GM21423 (cell line): ENCODE measurements around the gene NEIL3.
A peak's percentile ranks its signal among the peaks of the same experiment; 100 is the strongest.
"Not testable (repeated sequence)": the region's sequence is repeated elsewhere in the genome, so short reads cannot be mapped to it uniquely, and the experiment has no call there.

Experiments
- ATAC-seq: cut with Tn5 transposase; IDR thresholded peaks from one replicate; pipeline ENCODE4 v1.9.1; 2021; ENCODE audit warnings: mild to moderate bottlenecking, moderate library complexity; ENCODE audit not compliant: unreplicated experiment

Gene NEIL3

DNA sequence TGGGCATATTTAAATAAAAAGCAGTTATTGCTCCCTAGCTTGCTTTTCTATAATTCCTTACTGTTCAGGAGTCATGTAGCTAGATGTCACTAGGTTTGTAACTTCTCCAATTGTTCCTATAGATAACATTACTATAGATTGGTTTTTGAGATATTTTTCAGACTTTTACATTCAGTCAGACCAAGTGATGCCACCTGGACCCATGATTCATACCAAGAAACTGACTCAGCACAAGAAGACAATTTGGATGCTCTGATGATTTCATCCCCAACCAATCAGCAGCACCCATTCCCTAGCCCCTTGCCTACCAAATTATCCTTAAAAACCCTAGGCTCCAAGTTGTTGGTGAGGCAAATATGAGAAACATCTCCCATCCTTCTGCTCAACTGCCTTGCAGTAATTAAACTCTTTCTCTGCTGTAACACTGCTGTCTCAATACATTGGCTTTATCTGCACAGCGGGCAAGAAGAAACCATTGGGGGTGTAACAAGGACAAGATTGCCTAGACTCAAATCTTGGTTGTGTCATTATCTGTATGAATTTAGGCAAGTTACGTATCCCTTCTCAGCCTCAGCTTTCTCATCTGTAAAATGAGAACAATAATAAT, 11.8 kb upstream of the NEIL3 start:
- no peak for ATAC-seq

DNA sequence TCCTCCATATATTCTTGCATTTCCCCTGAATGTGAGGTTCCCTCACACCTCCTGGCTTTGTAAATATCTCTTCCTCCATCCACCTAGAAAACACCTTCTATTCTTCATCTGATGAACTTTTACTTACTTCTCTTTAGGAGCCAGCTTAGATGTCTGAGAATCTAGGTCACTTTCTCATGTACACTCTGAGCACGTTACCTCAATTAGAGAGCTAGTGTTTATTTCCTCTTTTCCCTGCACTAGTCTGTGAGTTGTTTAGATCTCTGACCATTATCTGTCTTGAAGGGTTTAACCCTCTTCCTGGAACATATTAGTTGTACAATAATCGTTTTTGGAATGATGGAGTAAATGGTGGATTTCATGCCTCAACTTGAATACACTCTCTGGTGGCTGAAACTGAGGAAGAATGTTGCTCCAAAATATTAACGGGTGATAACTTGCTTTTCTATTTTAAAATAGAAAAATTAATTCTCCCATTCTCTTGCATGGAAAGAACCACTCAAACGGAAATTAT, 8.5 kb upstream of the NEIL3 start:
- no peak for ATAC-seq

DNA sequence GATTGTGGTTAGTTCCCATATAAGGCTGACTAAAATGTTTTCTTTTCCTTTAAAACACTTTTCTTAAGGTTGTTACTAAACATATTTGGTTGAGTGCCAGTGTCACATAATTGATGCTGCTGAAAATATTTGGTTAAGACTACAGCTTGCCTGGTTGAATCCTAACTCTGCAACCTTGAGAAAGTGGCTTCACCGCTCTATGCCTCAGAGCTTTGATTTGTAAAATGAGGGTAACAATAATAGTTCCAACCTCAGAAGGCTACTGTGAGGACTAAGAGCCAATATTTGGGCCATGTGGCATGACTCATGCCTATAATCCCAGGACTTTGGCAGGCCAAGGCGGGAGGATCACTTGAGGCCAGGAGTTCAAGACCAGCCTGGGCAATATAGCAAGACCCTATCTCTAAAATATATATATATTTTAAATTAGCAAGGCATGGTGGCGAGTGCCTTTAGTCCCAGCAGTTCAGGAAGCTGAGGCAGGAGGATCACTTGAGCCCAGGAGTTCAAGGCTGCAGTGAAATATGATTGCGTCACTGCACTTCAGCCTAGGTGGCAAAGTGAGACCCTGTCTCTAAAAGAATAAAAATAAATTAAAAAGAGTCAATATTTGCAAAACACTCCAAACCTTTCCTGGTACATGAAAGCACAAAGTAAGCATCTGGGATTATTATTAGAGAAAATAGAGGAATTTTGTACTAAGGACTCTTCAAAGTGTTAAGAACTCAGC, 7.1 kb upstream of the NEIL3 start:
- no peak for ATAC-seq

GRCh38 chr4:177304094-177304493, 5.6 kb upstream of the NEIL3 start:
- ATAC-seq = no peak

DNA sequence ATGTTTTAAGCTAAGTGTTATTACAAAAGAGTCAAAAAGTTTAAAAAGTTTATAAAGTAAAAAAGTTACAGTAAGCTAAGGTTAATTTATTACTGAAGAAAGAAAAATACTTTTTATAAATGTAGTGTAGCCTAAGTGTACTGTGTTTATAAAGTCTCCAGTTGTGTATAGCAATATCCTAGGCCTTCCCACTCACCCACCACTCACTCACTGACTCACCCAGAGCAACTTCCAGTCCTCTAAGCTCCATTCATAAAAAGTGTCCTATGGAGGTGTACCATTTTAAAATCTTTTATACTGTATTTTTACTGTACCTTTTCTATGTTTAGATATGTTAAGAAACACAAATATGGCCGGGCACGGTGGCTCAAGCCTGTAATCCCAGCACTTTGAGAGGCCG, 4.8 kb upstream of the NEIL3 start:
- ATAC-seq = not testable (repeated sequence)

GRCh38 chr4:177308125-177308524, 1.5 kb upstream of the NEIL3 start:
- ATAC-seq = no peak

DNA sequence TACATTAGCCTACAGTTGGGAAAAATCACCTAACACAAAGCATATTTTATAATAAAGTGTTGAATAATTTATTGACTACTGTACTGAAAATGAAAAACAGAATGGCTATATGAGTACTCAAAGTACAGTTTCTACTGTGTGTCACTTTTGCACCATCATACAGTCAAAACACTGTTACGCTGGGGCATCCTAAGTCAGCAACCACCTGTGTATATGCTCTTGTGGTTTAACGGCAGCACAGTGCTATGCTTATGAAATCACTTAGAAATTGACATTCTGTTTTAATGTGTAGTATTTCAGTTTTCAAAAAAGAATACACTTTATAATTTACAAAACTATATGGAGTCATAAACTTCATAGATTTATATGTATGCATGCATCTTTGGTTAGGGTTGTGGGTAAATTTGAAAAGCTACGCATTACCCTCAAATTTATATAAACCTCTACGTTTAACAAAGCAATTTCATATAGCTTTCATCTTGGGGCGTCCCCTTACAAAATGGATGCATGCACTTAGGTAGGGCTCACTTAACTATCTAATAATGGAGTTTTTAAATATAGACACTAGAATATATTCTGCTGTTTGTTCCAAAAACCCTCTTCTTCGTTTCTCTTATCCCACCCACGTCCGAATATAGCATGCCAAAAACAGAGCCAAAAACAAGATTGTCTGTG, 690 bp upstream of the NEIL3 start:
- no peak for ATAC-seq

DNA sequence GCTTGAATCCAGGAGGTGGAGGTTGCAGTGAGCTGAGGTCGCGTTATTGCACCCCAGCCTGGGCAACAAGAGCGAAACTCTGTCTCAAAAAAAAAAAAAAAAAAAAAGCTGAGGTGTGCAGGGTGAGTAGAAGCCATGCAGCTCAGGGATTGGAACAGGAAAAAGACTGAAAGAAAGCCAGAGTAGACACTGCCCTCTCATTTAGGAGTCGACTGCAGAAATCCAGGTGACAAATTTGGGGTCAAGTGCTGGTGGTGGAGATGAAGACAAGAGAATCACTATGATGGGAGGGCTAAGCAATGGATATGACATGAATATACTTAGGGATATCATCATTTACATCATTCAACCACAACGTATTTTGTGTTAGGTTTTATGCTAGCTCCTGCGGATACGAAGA, 1.9 kb downstream of the NEIL3 start:
- no peak for ATAC-seq

GRCh38 chr4:177313263-177313662, 3.6 kb downstream of the NEIL3 start:
- ATAC-seq = no peak

- peak; percentile 52 for ATAC-seq
Measured at GRCh38 chr4:177315767-177316464, 6.2 kb downstream of the NEIL3 start.

GRCh38 chr4:177320721-177321120, 11.0 kb downstream of the NEIL3 start:
- ATAC-seq = no peak

DNA sequence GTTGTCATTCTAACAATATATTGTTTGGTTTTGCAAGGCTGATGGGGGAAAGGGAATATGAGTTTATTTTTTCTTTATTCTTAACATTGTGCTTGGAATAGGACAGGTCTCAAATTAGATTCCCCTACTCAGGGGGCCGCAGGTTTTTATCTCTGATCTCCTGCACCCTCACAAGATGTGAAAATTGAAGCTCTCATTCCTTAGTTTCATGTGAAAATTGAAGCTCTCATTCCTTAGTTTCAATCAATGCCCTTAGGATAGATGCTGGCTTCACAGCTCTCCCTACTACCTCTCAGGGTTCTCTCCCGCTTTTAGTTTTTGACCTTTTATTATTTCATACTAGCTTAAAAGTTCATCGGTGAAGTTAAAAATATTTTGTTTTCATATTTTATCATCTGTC, 12.0 kb downstream of the NEIL3 start:
- ATAC-seq = no peak

DNA sequence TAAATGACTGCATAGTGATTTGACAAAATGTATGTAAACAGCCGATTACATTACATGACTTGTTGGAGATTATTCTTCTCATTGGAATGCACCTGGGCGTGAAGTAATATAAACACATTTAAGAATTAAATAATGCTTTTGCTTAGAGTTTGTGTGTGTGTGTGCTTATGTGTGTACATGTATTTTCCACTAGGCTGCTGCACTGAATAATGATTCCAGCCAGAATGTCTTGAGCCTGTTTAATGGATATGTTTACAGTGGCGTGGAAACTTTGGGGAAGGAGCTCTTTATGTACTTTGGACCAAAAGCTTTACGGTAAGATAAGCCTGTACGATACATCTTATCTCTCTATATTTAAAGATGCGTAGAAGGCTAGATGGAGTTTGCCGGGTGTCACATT, 12.6 kb downstream of the NEIL3 start:
- no peak for ATAC-seq

- no peak for ATAC-seq
Measured at GRCh38 chr4:177322881-177323280, 13.2 kb downstream of the NEIL3 start.

- no peak for ATAC-seq
Measured at GRCh38 chr4:177323416-177323815, 13.7 kb downstream of the NEIL3 start.

DNA sequence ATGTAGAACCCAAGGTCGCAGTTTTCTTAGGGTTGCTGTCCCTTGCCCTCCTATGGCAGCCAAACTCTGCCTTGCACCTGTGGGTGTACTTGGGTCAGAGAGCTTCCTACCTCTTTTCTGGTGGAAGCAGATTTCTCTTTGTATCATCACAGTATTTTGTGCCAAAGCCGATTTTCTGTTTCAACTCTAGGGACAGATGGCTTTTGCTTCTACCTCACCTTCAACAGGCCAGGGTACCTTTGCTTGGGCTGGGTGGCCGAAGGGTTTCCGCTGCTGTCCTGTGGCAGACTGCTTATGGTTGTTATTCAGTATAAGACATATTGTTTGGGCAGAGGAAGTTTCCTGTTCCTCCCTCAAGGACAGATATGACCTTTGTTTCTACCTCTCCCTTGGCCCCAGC, 22.4 kb downstream of the NEIL3 start:
- ATAC-seq = no peak

- ATAC-seq = peak; percentile 95
Measured at GRCh38 chr4:177339477-177340374, 30.1 kb downstream of the NEIL3 start.

DNA sequence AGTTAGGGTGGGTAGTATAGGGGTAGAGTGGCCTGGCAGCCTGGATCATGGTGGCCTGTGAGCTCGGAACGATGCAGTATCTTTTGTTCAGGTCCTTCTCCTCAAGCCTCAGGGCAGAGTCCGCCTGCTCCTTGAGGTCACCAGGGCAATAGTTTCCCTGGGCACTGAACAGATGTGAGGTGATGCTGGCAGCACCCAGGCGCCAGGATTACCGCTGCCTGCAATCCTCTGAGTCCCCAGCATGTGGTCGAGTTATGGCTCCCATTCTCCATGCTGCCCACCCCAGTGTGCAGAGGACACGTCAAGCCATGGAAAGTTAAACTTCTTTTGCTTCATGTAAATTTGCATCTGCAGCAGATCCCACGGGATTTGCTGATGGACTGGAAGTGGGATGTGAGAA, 38.7 kb downstream of the NEIL3 start:
- no peak for ATAC-seq

GRCh38 chr4:177349191-177349590, 39.5 kb downstream of the NEIL3 start:
- ATAC-seq = no peak

GRCh38 chr4:177351622-177352244, 42.1 kb downstream of the NEIL3 start:
- no peak for ATAC-seq
